Thyroid gland (tissue), 4 donors: Measurements from ENCODE around the gene C3orf22. TPM values are rescaled to one million over a fixed set of nuclear protein-coding genes. Genes with fewer than 3 reads are reported as not detected.

Experiments used
- DNase-seq, 2 donors: peaks; one replicate each; pipeline ENCODE4 v3.0.0-alpha.2; 2019
- H3K27ac ChIP-seq, 3 donors: fragments of 200-600 bp; sonication (generic); 1 replicate in 2 of 3; 2 replicates in 1 of 3; pipeline ENCODE4 v1.5.1; 2016 to 2019; ENCODE audit warnings: mild to moderate bottlenecking in 1 of 3, moderate library complexity in 1 of 3
- H3K27me3 ChIP-seq: fragments of 200-600 bp; sonication (generic); one replicate; pipeline ENCODE4 v1.5.1; 2019
- H3K36me3 ChIP-seq, 2 donors: fragments of 200-600 bp; sonication (generic); one replicate each; pipeline ENCODE4 v1.5.1; 2016 to 2019
- H3K4me1 ChIP-seq, 2 donors: fragments of 200-600 bp; sonication (generic); one replicate each; pipeline ENCODE4 v1.5.1; 2017 to 2019
- H3K4me3 ChIP-seq, 3 donors: fragments of 200-600 bp; sonication (generic); replicated peaks in 1 of 3; 1 replicate in 2 of 3; 2 replicates in 1 of 3; pipeline ENCODE4 v1.5.1; 2016; ENCODE audit warnings: mild to moderate bottlenecking in 1 of 3
- H3K9me3 ChIP-seq: fragments of 200-600 bp; sonication (generic); one replicate; pipeline ENCODE4 v1.5.1; 2017
- CTCF ChIP-seq, 6 experiments: fragments of 200-600 bp in 3 of 6; fragments of 450-650 bp in 3 of 6; sonication (generic) in 3 of 6; IDR thresholded peaks; one replicate each; pipeline ENCODE4 v1.5.1; 2016 to 2019; ENCODE audit warnings: antibody characterized with exemption in 6 of 6, mild to moderate bottlenecking in 2 of 6, inconsistent platforms in 1 of 6, moderate library complexity in 1 of 6
- POLR2A ChIP-seq, 2 donors: fragments of 450-650 bp; IDR thresholded peaks; one replicate each; pipeline ENCODE4 v1.6.1; 2017; ENCODE audit warnings: antibody characterized with exemption in 2 of 2, mild to moderate bottlenecking in 2 of 2, moderate library complexity in 1 of 2
- WGBS, 2 donors: methylation state at CpG; one replicate each; pipeline ENCODE4 v1.1.5; 2017; 5-methylcytosine and 5-hydroxymethylcytosine counted together
- intact Hi-C: fragments of 100-400 bp; cut with DNase I; formaldehyde crosslinking; loops from one replicate; pipeline ENCODE4 v1.15.1; 2023
- small RNA-seq: library from RNA; depleted of rRNA; stranded (forward); fragments of <200 nt; gene quantifications from one replicate; pipeline ENCODE3, GENCODE V24; 2016
- total RNA-seq, 4 donors: library from RNA; depleted of rRNA; stranded (reverse); fragments of >200 nt; gene quantifications; one replicate each; pipeline ENCODE4 v1.2.3, GENCODE V29; 2016

Gene C3orf22
- total RNA-seq, 4 donors from 2014 or later, result not detected

GRCh38 chr3:126501736-126502135, 57.0 kb downstream of the C3orf22 start:
- H3K4me1 ChIP-seq, result no peaks in the 10 kb centered on the region
- WGBS, 2 donors, result 38 to 43% methylated on average over 7 of the region's 7 CpGs
- H3K9me3 ChIP-seq, result no peaks in the 10 kb centered on the region
- TF ChIP-seq POLR2A (IDR thresholded peaks at IDR 0.05) (no peak), CTCF (IDR thresholded peaks at IDR 0.05) (no peak)
- DNase-seq, result peak; percentile 19 to 46
- no peak overlapping the region for H3K27ac ChIP-seq
- no peak overlapping the region for H3K4me3 ChIP-seq
- H3K27me3 ChIP-seq, result no peaks in the 10 kb centered on the region
- intact Hi-C loops, result no loop called here
- no peaks in the 10 kb centered on the region for H3K36me3 ChIP-seq

GRCh38 chr3:126501054-126501453, 57.7 kb downstream of the C3orf22 start:
- WGBS, 2 donors, result 74 to 75% methylated on average over 3 to 5 of the region's 5 CpGs
- no peak for TF ChIP-seq POLR2A (IDR thresholded peaks at IDR 0.05)
- TF ChIP-seq CTCF (IDR thresholded peaks at IDR 0.05), result no peak
- no peaks in the 10 kb centered on the region for H3K4me1 ChIP-seq
- H3K27me3 ChIP-seq, result no peaks in the 10 kb centered on the region
- H3K4me3 ChIP-seq, result no peak overlapping the region
- DNase-seq, result no peak
- H3K27ac ChIP-seq, result no peak overlapping the region
- no peaks in the 10 kb centered on the region for H3K36me3 ChIP-seq
- intact Hi-C loops, result no loop called here
- H3K9me3 ChIP-seq, result no peaks in the 10 kb centered on the region

- WGBS, 2 donors, result 86 to 91% methylated on average over 5 to 7 of the region's 7 CpGs
- DNase-seq, result no peak
- no peaks in the 10 kb centered on the region for H3K9me3 ChIP-seq
- H3K27ac ChIP-seq, result no peak overlapping the region
- TF ChIP-seq CTCF (IDR thresholded peaks at IDR 0.05) (no peak), POLR2A (IDR thresholded peaks at IDR 0.05) (no peak)
- H3K27me3 ChIP-seq, result no peaks in the 10 kb centered on the region
- intact Hi-C loops, result no loop called here
- H3K4me1 ChIP-seq, result no peaks in the 10 kb centered on the region
- no peak overlapping the region for H3K4me3 ChIP-seq
- no peaks in the 10 kb centered on the region for H3K36me3 ChIP-seq
These were observed 58.7 kb downstream of the C3orf22 start for GRCh38 chr3:126500016-126500415.

Small RNAs within 50 kb of the gene (small RNA-seq; reads per million reads assigned to genes)
- 0.85 reads per million for gene RNA5SP138

Other genes with a start within 250 kb of the C3orf22 start
- gene KLF15, start 201.5 kb downstream of the C3orf22 start, total RNA-seq, result 10 to 100 TPM; 20.6 to 49.2 (median 27.5) TPM
- gene CFAP100, start 164.0 kb downstream of the C3orf22 start, total RNA-seq, result not detected
- 10 to 100 TPM; 51.5 to 96.8 (median 57.4) TPM for gene ZXDC, start 83.0 kb downstream of the C3orf22 start, total RNA-seq
- gene UROC1, start 41.2 kb downstream of the C3orf22 start, total RNA-seq, result not detected
- gene CHST13, start 34.8 kb downstream of the C3orf22 start, total RNA-seq, result under 1 TPM in 2 of 4 donors, not detected in 2; 0.13 to 0.56 TPM
- gene TXNRD3, start 96.2 kb upstream of the C3orf22 start, total RNA-seq, result 10 to 100 TPM; 14.4 to 21.3 (median 17.7) TPM
- gene CHCHD6, start 145.3 kb upstream of the C3orf22 start, total RNA-seq, result 10 to 100 TPM; 22.9 to 27.8 (median 24.4) TPM